ENCODE results near the gene IRF2.

The IRF2 gene

DNA sequence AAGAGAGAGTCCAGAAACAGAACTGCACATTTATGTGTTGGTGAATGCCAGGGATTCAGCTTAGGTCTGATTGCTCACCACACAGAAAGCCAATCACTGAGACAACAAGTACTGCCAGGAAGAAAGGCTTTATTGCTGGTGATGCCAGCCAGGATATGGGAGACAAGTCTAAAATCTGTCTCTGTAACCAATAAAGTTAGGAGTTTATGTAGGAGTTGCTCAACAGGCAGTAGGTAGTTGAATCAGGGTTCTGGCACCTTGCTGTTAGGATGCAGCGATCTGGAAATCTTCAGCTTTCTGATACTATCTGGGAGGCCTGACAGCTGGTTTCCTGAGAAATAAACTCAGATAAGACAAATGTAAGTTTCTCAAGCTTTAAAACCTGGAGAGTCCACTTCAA, 136.4 kb downstream of the IRF2 start:
- Mint-ChIP-seq H3K4me1 (ENCODE audit: low read depth in 2 of 2) (peaks cover 3 to 6% of the 10 kb centered on the region in 2 donors), H3K36me3 (ENCODE audit: insufficient read depth) (no peaks in the 10 kb centered on the region), H3K27me3 (no peaks in the 10 kb centered on the region), H3K9me3 (no peaks in the 10 kb centered on the region), H3K4me3 (no peak overlapping the region), H3K27ac (no peak overlapping the region)
- ATAC-seq (replicated peaks) = no peak
- DNase-seq = no peak
